ENCODE results near the gene TEX19.
A peak's percentile ranks its signal among the peaks of the same experiment; 100 is the strongest.
"Not testable (repeated sequence)": the region's sequence is repeated elsewhere in the genome, so short reads cannot be mapped to it uniquely, and the experiment has no call there.

TEX19 gene

DNA sequence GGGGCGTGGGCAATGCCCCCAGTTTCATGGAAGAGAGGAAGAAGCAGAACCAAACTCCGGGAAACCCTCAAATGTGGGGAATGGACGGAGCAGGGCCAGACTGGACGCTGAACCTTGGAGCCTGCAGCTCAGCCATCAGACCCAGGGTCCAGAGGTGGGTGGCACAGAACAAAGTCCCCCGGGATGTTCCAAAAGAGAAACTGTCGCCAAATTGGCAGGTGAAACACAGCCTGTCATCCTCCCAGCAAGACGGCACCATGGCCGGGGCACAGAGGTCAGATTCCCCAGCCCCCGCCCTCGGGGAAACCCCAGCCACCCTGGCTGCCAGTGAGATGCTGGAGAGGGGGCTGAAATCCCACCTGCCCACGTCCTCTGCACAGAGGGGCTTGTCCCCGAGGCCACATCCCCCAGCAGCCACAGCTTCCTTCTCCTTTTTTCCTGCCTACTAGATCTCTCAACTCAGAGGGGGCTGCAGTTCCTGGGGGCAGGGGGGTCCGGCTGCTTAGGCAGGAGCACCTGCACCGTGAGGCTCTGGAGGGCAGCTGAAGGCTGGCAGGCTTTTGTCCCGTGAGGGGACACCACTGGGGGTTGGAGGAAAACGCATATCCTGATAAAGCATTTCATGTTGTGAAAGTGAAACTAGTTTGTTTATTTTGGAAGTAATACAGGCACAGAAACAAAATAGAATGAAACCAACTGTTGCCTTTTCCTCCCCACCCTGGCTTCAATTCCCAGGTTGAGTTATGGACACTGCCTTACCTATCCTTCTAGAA lies 24.2 kb upstream of the TEX19 start:
- DNase-seq (ENCODE audit: low read depth) = no peak

DNA sequence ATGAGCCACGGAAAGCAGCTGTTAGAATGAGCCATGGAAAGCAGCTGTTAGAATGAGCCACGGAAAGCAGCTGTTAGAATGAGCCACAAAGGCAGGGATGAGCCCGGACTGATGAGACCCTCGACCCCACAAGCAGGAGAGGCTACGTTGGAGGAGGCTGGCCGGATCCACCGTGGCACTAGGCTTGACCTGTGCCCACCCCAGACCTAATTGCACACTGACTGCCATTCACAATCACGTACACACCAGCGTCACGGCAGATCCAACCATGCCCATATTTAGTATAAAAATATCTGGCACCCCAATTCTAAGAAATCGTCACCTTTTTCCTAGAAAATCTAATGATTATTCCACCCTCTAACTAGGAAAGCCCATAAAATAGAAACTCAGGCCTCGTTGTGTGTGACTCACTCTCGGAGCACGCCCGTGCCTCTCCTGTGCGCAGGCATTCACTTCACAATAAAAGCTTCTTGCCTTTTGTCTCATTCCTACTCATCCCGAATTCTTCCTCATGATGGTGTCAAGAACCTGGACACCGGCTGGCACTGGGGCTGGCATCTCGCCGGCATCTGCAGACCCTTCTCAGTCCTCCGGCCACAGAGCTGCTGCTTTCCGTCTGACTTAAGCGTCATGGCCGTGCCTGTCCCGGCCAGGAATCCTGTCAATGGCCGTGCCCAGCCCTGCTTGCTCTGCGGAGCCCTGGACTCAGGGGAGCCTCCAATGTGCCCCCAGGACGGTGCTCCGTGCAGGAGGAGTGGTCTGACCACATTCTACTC lies 20.0 kb upstream of the TEX19 start:
- no peak for DNase-seq (ENCODE audit: low read depth)

DNA sequence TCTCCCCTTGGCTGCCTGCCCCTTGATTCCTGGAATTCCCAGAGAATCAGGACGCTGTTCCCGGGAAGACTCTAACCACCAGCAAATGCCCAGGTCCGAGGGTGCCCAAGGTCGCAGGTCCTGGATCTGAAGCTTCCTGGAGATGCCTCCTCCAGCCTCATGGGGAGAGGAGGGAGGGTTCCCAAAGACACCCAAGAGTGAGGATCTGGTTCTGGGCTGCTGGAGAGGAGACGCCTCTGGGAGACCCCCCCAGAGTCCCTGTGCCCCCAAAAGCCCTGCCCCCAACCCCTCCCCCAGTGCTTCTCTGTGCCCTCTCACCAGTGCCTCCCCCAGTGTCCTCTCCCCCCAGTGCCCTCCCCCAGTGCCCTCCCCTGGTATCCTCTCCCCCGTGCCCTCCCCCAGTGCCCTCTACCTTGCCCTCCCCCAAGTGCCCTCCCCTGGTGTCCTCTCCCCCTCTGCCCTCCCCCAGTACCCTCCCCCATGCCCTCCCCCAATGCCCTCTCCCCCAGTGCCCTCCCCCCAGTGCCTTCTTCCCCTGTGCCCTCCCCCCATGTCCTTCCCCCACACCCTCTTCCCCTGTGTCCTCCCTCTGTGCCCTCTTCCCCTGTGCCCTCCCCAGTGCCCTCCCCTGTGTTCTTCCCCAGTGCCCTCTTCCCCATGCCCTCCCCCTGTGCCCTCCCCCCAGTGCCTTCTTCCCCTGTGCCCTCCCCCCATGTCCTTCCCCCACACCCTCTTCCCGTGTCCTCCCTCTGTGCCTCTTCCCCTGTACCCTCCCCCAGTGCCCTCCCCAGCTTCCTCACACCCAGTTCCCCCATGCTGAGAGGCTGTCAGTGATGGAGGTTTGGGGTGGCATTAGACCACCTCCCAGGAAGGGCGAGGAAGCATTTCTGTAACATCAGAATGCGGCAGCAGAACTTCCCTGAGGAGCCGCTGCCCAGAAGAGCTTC lies 19.1 kb upstream of the TEX19 start:
- DNase-seq (ENCODE audit: low read depth) = no peak

DNA sequence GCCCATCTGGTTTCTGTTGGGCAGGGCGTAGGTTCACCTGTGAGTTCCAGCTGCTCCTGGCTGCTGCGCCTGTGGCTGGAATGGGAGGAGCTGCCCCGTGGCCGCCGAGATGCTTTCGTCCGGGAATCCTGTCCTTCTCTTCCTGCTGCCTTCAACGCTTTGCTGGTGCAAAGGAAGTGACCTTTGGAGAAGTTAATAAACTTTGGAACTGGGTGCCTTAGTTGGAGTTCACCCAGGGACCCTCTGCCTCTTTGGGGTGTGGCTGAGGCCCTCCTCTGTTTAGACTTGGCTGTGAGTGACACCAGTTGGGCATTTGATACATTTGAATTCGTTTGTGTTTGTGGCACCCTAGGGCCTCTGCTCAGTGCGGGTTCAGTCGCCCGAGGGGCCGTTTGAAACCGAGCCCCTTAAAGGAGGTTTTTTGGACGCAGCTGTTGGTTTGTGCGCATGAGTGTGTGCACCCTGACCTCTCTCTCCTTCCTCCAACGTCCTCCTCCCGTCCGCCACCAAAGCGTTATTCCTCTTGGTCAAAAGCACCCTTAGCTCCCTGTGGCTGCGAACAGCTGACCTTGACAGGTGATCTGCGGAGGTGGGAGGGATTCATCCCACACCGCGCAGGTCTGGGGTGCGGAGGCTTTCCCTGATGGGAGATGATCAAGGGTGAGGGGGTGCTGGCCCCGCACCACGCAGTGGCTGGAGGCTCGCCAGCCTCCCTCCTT lies 16.5 kb upstream of the TEX19 start:
- DNase-seq (ENCODE audit: low read depth) = no peak

DNA sequence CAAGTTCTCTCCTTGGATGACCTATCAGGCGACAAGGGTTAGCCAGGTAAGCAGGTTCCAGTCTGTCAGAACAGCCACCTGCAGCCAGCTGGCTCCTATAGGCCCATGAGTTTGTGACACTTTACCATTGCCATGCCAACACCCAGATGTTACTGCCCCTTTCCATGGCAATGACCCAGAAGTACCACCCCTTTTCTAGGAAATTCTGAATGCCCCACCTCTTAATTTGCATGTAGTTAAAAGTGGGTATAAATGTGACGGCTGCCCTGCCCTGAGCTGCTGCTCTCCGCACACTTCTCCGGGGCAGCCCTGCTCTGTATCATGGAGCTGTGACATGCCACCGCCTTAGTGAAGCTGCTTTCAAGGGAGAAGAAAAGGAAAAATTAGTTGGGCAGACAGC lies 15.5 kb upstream of the TEX19 start:
- no peak for DNase-seq (ENCODE audit: low read depth)

DNA sequence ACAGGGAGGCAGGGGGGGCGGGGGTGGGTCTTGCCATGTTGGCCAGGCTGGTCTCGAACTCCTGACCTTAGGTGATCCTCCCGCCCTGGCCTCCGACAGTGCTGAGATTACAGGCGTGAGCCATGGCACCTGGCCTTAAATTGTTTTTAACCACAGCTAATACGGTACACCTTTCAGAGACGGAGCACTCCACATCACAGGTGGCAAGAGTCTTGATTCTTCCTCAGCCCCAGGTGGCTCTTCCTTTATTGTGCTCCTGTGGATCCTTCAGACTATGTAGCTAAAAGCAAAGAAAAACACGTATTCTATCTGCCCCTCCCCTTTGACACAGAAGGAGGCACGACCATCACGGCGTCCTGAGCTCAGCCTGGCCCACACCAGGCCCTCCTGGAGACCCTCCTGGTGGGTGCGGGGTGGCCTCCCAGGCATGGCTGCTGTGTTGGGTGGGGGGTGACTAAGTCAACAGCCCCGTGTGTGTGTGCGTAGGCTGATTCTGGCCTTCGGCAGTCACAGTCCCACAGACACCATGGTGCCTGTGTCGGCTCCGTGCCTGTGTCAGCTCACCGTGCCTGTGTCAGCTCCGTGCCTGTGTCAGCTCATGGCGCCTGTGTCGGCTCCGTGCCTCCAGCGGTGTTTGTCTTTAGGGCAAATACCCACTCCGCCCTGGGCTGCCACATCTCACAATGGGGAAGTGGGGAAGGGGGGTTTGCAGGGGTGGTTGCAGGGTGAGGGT lies 14.7 kb upstream of the TEX19 start:
- no peak for DNase-seq (ENCODE audit: low read depth)

DNA sequence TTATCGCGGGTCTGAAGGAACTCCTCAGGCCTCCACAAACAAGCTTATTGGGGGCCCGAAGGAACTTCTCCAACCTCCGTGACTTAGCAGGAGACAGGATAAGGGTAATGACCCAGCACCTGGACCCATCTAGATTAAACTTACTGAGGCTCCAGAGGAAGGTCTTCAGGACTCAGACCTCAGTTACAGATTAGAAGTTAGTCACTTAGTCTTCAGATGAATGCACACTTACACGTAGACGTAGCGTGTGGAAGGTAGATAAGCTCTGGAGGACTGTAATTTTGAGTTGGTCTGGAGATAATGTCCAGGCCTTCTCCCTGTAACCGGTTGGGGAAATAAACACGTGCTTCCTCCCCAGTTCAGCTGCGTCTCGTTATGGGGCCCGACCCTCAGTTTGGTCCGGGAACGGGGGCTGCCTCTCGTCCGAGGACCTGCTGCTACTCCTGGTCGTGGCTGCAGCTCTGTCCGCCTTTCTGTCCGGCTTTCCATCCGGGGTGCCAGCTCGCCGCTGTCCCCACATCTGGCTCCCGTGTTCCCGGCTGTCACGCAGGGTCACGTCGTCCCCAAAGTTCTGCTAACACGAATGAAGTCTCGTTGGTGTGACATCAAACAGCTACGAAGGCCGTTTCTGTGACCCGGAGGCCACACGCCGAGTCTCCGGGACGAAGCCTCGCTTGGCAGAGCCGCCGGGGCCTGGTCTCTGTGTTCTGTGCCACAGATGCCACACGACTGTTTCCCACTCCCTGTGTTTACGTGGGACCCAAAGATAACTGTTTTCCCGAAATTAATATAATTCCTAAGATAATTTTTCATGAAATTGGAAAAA lies 13.7 kb upstream of the TEX19 start:
- no peak for DNase-seq (ENCODE audit: low read depth)

DNA sequence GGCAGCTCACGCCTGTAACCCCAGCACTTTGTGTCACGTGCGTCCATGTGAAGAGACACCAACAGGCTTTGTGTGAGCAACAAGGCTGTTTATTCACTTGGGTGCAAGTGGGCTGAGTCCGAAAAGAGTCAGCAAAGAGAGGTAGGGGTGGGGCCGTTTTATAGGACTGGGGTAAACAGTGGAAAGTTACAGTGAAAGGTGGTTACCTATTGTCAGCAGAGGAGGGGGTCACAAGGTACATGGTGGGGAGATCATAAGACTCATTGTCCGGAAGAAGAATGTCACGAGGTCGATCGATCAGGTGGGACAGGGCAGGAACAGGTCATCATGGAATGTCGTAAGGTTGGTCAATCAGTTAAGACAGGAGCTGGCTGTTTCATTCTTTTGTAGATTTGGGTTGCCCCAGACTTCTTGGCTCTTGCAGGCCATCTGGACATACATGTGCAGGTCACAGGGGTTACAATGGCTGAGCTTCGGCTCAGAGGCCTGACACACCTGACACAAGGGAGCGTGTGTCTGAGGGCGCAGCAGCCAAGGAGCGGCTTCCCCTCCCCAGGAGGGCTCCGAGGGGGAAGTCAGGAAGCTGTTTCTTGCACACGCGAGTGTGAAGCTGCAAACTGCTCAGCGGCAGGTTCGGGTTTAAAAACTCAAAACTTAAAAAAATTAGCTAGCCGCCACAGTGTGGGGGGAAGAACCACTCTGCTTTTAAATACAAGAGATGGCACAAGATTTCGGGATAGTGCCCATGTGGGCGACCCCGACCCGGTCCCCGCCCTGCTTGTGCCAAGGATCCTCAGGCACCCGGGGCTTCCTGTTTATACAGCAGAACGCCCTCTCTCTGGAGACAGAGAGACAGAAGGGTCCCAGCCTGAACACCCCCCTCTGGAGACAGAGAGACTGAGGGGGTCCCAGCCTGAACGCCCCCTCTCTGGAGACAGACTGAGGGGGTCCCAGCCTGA lies 12.4 kb upstream of the TEX19 start:
- DNase-seq (ENCODE audit: low read depth) = no peak

DNA sequence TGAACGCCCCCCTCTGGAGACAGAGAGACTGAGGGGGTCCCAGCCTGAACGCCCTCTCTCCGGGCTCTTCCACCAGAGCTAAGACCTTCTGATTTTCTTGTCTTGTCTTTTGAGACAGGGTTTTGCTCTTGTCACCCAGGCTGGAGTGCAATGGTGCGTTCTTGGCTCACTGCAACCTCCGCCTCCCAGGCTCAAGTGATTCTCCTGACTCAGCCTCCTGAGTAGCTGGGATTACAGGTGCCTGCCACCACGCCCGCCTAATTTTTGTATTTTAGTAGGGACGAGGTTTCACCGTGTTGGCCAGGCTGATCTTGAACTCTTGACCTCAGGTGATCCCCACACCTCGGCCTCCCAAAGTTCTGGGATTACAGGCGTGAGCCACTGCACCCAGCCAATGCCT lies 11.1 kb upstream of the TEX19 start:
- not testable (repeated sequence) for DNase-seq (ENCODE audit: low read depth)

DNA sequence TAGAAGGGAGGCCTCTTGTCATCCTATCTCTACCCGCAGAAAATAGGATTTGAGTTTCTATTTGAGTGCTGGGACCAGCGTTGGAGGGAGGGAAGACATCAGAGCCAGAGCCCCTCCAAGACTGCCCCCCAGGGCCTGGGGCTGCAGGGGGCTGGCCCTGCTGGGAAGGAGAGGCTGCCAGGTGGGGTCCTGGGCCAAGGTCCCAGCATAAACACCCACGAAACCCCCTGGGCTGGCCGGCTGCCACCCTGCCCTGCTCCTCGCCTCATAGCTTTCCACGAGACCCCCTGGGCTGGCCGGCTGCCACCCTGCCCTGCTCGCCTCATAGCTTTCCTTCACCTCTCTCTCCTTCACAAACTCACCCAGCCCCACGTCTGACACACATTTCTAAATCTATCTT lies 10.6 kb upstream of the TEX19 start:
- no peak for DNase-seq (ENCODE audit: low read depth)

DNA sequence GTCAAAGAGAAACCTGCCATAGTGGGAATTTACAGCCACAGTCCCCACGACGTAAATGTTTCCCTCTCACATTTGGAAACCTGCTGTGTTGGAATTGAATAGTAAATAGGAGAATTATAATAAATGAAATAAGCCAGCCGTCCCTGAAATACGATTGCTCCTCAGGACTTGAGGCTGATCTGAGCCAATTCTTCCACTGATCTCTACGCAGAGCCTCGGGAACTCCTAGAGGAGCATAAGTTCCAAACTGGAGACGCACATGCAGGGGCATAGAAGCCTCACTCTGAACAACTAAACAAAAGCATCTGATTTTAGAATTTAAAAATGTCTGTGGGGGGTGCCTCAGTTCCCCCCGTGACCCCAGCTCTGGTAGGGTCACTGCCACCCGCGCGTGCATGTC lies 10.2 kb upstream of the TEX19 start:
- no peak for DNase-seq (ENCODE audit: low read depth)

DNA sequence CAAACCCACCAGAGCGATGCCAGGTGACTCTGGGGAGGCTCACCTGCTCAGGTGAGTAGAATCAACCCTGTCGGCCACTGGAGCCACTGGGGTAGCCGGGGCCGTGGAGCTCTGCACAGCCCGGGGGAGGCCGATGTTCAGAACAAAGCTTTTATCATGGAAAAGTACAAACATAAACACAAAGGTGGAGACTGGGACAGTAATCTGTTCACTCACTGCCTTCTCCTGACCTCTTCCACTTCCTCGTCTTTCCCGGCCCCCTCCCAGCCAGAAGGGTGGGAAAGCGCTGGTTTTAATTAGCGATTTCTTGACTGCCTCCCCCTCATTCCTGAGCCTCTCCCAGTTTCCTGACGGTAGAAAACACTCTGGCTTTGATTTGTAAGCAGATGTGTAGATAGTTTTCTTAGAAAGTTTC lies 9.8 kb upstream of the TEX19 start:
- DNase-seq (ENCODE audit: low read depth) = no peak

DNA sequence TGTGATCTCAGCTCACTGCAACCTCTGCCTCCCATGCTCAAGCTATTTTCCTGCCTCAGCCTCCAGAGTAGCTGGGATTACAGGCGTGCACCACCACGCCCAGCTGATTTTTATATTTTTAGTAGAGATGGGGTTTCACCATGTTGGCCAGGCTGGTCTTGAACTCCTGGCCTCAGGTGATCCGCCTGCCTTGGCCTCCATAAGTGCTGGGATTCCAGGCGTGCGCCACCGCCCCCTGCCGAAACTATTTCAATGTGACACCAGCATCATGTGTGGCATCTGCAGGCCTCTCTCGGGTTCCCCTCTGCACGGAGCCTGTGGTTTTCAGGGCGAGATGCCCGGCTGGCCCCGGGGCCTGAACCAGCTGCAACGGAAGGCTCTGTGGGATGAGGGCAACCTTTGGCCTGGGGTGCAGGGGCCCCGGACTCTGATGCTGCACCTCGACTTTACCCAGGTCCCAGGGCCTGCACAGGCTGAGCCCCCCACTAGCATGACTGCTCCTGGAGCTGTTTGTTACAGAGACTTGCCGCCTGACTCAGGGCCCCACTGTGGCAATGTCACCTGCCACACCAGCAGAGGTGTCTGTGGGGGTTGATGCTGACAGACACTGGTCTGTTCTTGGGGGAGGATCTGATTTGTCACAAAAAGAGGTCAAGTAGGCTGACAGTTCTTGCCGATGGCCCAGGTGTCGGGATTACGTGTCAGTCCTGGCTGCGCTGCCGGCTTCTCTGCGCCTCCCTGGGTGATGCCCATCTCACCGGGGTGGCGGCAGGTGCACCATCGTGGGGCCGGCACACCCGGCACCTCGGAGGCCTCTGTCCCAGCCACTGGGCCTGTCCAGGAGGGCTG lies 8.6 kb upstream of the TEX19 start:
- no peak for DNase-seq (ENCODE audit: low read depth)

DNA sequence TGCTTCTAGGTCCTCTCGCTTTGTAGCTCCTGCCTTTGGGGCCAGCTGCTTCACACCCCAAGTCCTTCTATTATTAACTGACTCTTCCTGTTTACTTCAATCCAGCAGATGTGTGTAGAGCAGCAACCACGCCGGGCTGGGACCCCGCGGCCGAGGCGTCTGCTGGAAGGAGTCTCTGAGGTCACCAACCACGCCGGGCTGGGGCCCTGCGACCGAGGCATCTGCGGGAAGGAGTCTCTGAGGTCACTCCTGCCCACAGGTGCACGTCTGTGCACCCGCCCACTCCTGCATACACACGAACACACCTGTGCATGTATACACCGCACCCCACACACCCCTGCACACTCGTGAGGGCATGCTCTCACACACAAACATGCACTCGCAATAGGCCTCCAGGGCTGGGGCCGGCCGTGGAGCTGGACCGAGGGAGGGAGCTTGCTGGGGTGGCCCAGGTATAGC lies 7.8 kb upstream of the TEX19 start:
- no peak for DNase-seq (ENCODE audit: low read depth)

DNA sequence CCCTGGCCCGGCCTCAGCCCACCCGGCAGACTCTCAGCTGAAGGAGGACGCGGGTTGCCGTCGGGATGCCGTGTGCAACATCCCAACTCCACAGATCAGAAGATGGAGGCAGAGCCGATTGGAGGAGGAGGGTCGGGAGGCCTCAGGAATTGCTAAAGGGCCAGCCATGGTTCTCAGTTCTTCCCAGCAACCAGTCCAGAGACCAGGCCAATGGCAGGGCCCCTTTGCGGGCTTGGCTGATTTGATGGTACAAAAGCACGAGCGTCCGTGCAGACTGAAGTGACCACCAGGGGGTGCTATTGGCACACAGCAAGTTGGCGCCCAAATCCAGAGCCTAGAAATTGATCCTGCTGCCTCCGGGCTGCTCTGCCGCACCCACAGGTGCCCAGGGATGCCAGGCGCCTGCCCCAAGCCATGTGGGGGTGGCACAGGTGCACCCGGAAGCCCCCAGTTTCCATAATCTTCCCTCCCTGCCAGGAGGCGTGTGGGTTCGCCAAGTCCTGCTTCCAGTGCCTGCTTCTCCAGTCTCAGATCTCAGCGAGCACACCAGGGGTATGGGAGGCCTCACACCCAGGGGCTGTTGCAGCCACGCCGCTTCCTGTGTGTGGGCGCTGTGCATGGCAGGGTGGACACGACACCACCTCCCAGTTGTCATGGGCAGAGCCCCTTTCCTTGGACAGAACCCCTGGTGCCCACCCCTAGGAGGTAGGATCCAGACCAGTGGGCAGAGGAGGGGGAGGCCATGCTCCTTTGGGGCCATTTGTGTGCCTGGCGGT lies 7.1 kb upstream of the TEX19 start:
- DNase-seq (ENCODE audit: low read depth) = peak; percentile 68

DNA sequence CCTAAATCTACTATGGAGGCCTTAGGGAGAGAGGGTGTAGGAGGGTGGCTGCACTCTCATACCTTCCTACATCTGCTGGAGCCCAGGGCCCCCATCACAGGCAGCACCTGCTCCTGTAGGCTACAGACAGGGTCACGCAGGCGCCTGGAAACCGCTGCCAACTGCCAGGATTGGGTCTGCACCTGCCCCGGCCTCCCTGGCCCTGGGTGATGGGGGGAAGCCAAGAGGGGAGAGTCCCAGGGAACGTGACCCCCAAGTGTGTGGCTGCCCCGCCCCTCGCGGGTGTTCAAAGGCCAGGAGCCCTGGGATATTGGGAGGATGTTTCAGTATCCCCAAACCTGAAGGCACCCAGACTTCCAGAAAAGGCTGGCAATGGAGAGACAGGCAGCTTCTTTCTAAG lies 5.6 kb upstream of the TEX19 start:
- DNase-seq (ENCODE audit: low read depth) = no peak

DNA sequence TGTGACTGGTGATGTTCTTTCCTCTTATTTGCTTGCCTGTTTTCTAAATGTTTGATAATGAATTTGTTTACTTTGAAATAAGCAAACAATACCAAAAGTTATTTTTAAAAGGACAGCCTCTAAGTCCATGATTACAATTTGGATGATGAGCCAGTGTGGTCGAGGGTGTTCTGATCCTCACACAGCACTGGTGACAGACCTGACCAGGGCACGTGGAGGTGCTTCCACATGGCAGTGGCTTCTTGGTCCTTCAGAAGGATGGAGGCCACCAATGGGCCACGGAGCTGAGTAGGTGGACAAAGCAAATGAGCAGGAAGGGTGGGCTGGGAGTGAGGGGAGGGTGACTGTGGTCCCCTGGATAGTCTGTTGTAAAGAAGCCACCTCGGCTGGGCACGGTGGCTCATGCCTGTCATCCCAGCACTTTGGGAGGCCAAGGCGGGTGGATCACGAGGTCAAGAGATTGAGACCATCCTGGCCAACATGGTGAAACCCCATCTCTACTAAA lies 4.2 kb upstream of the TEX19 start:
- no peak for DNase-seq (ENCODE audit: low read depth)

Measured in T follicular helper cell (primary cell).